CD4-positive, alpha-beta T cell treated with Interleukin-10 for 1 hour (primary cell): Measurements from ENCODE around the gene MPIG6B.
A peak's percentile ranks its signal among the peaks of the same experiment; 100 is the strongest.

Experiments
- DNase-seq: peaks from one replicate; pipeline ENCODE4 v3.0.0-alpha.2; 2020

The MPIG6B gene, protein sequence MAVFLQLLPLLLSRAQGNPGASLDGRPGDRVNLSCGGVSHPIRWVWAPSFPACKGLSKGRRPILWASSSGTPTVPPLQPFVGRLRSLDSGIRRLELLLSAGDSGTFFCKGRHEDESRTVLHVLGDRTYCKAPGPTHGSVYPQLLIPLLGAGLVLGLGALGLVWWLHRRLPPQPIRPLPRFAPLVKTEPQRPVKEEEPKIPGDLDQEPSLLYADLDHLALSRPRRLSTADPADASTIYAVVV

DNA sequence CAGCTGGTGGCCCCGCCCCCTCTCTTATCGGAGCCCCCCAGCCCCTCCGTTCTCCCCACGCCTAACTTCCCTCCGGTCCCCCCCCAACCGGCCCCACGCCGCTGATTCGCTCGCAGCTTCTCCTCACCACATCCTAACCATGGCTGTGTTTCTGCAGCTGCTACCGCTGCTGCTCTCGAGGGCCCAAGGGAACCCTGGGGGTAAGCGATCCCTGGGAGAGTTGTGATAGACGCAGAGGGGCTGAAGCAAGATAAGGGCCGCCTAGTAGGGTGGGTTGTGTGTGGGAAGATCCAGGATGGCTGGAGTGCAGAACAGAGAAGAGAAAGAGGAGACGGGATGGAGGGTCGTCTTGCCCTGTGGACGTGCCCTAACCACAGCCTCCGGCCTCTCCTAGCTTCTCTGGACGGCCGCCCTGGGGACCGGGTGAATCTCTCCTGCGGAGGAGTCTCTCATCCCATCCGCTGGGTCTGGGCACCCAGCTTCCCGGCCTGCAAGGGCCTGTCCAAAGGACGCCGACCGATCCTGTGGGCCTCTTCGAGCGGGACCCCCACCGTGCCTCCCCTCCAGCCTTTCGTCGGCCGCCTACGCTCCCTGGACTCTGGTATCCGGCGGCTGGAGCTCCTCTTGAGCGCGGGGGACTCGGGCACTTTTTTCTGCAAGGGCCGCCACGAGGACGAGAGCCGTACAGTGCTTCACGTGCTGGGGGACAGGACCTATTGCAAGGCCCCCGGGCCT lies at the start of gene MPIG6B:
Gene MPIG6B, plus strand, starts transcription at position 129 of the 735 bp plus-strand sequence. Its CDS starts 11 bp downstream, at position 140.
- no peak for DNase-seq

DNA sequence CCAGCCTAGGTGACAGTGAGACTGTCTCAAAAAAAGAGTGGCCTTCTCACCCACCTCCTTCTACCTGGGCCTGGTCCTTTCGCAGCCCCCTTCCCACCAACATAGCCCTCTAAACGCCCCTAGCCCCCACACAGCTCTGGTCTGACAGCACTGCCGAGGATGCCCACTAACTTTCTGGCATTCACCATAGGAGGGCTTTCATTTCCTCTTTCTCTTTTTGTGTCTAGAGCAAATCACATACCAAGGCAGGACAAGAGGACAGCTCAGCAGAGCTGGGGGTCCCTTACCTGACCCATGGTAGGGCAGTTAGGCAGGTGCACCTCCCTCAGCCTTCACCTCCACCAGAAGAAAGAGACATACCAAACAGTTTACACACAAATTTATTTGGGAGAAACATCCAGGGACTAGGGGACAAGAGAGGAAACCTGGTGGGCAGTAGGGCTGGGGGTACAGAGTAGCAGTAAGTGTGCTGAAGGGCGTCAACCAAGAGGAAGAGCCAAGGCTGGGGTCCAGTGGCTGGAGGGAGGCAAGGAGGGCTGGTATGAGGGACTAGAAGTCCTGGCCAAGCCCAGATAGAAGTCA lies 46.8 kb upstream of the MPIG6B start:
- no peak for DNase-seq

GRCh38 chr6:31676904-31677303 lies 46.3 kb upstream of the MPIG6B start:
- no peak for DNase-seq

GRCh38 chr6:31677955-31678354 lies 45.2 kb upstream of the MPIG6B start:
- no peak for DNase-seq

DNA sequence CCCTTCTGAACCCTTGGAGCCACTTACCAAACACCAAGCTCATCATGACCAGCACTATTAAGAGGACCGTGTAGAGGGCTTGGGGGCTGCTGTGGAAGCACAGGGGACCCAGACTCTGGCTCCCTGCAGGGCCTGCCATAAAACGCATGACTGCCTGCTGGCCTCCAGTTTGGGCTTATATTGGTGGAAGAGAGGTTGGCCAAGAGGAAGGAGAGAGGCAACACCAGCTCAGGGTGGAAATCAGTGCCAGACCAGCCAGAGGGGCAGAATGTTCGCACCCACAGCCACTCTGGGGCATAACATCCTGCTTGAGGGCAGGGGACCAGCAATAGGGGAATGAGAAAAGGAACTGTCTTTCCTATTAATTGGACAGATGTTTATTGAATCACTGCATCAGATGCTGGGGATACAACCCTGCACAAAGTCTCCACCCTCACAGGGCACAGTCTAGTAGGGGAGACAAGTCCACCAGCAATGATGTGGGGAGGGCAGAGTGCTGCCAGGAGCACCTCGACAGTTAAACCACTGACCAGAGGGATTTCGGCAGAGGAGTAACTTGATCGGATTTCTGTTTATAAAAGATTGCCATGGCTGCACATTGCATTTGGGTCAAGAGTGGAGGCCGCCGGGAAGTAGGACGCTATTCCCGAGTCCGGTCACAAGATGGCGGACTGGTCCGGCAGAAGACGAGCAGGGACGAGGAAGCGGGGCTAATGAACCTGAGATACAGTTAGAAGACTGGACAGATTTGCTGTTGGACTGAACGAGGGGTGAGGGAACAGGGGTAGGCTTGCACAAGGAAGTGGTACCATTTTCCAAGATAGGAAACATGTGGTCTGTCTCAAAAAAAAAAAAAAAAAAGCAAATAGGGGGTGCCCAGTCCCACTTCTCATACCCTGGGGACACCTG lies 42.7 kb upstream of the MPIG6B start, which contains the start of gene LY6G5C:
Gene LY6G5C, minus strand, starts transcription at position 842 of the 909 bp plus-strand sequence. Its CDS starts 694 bp downstream, at position 148.
- DNase-seq, result peak; percentile 81

- peak; percentile 45 for DNase-seq
Observed at GRCh38 chr6:31681135-31681671, 42.0 kb upstream of the MPIG6B start.

- DNase-seq, result no peak
Observed at GRCh38 chr6:31683591-31683990, 39.6 kb upstream of the MPIG6B start.

DNA sequence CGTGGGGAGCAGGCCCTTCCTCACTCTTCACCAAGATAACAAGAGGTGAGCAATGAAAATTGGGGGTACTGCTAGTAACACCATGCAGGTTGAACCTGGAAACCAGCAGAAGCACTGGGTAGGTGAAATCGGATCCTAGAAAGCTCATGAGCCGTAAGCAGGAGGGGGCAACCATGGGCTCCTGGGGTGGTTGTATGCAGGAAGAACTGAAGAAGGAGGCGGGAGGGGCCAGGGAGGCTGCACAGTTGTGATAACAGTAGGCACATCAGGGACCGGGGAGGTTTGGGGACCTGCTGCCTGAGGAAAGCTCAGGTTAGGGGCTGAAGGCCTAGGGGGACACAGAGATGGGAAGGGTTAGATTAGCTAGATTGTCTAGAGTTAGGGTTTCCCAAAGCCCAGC lies 36.7 kb upstream of the MPIG6B start:
- no peak for DNase-seq

DNA sequence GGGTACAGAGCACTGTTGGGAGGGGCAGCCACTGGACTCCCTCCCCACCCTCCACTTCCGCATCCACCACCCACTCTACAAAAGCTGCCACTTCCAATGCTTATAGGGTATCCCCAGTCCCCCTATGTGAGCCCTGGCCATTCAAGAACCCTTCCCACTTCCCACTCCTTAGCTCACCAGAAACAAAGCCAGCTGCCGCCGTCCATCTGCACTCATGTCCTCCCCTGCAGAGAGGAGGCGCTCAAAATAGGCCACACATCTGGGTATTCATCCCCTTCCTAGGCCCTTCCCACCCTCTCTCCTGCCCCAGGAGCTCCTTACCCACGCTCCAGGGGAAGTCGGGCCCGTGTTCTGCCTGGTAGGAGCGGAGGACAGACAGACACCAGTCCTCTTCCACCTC lies 35.9 kb upstream of the MPIG6B start:
- no peak for DNase-seq

DNA sequence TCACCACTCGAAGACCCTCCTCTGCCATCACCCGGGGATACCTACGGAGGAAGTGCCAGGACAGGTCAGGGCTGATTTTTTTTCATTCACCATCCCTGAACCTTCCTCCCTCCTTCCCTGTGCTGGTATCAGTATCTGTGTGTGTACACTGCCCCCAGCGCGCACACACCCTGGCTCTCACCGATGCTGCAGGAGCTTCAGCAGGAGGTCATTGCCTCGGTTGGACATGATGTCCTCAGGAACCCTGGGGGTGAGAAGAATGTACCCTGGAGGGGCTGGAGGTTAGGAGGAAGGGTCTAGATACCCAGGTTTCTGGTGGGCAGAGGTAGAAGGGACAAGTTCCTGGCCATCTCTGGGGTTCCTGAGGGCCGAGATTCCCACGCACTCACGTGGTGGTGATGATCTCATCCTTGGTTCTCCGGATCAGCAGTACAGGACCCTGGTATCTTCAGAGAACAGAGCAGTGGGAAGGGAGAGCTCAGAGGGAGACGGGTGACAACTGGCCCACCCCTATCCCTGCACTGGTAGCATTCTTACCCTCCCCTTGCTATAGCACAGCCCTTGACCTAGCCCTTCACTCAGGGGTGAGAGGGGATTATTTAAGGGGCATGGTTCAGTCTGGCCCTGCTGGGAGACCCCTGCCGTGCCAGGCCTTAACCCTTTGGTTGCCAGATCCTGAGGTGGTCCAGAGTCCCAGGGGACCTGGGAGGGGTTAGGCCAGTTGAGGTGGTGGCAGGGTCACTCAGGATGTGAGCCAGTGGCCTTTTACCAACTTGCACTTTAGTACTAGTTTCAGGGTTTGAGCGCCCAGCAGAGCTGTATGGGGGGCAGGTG lies 35.1 kb upstream of the MPIG6B start:
- no peak for DNase-seq

GRCh38 chr6:31689249-31690110 lies 33.7 kb upstream of the MPIG6B start:
- peak; percentile 19 for DNase-seq

DNA sequence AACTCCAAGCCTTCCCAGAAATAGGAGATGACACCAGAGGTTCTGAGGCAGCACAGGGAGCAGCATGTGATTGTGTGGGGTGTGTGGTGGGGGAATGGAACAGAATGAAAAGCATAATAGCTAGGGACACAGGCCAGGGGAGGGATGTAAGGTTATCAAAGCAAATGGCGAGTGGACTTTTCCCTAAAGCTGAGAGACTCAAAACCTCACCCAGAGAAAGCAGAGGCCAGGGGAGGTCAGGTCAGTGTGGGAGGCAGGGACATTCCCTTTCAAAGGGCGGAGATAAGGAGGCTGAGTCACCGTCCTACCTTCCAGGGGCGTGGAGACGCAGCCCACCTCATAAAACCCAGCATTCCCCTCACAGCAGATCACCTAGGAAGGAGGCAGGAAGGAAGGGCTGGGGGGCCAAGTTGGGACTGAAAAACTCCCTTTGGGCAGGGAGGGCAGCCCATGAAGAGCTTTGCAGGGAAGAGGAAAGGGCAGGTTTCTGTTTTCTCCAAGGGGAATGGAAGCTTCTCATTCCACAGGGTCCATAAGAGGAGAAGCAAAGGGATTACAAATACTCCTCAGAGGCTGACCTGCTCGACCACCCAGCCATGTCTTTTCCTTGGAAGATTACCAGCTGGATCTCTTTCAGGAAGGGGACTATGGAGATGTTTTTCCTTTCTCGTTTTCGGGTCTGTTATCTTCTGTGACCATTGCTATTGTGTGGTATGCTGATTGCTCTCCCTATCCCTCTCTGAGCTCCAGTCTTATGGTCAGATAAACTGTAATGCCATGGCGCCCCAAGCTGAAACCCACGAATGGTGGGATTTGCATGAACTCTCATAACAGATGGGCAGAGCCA lies 32.7 kb upstream of the MPIG6B start:
- DNase-seq, result no peak

- no peak for DNase-seq
Observed at GRCh38 chr6:31691078-31691463, 32.1 kb upstream of the MPIG6B start.

- no peak for DNase-seq
Observed at GRCh38 chr6:31691564-31692108, 31.5 kb upstream of the MPIG6B start.

- no peak for DNase-seq
Observed at GRCh38 chr6:31692353-31692752, 30.8 kb upstream of the MPIG6B start.

DNA sequence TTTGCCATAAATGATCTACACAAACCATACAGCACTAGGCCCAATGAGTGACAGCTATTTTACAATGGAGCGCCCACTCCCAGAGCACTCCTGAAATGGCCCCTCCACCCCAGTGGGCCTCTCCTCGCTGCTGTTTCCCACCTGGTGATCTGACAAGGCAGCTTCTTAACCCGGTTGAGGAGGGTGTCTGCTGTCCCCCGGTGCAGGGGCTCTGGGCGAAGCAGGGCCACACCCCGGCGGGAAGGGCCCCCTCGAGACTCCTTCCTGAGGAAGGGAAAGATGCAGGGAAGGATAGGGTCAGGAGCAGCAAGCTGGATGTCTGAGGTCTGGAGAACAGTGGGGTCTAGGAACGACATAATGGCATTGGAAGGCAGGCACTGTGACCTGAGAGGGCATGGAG lies 30.3 kb upstream of the MPIG6B start:
- DNase-seq, result no peak

DNA sequence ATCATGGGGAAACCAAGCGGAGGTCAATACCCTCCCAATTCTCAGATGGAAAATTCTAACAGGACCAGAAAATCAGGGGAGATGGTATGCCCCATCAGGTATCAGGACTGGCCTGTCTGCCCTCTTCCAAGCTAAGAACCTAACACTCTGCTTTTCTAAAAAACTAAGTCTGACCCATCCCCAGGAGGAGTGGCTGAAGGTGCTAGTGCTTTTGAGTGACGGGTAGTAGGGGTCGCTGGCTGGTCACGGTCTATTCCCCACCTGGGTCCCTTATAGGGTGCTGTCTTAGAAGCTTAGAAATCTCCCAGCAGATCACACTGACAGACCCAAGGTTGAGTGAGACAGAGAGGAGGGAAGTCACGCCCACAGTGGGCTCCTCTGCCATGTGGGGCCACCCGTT lies 29.6 kb upstream of the MPIG6B start:
- no peak for DNase-seq

GRCh38 chr6:31697555-31697954 lies 25.6 kb upstream of the MPIG6B start:
- DNase-seq, result no peak

- no peak for DNase-seq
Observed at GRCh38 chr6:31700740-31701401, 22.3 kb upstream of the MPIG6B start.
